ENCODE data around the gene DAO. TPM values are rescaled to one million over a fixed set of nuclear protein-coding genes. Genes with fewer than 3 reads are reported as not detected.

The DAO gene
- total RNA-seq, 1 experiment from 2014 or later: not detected

DNA sequence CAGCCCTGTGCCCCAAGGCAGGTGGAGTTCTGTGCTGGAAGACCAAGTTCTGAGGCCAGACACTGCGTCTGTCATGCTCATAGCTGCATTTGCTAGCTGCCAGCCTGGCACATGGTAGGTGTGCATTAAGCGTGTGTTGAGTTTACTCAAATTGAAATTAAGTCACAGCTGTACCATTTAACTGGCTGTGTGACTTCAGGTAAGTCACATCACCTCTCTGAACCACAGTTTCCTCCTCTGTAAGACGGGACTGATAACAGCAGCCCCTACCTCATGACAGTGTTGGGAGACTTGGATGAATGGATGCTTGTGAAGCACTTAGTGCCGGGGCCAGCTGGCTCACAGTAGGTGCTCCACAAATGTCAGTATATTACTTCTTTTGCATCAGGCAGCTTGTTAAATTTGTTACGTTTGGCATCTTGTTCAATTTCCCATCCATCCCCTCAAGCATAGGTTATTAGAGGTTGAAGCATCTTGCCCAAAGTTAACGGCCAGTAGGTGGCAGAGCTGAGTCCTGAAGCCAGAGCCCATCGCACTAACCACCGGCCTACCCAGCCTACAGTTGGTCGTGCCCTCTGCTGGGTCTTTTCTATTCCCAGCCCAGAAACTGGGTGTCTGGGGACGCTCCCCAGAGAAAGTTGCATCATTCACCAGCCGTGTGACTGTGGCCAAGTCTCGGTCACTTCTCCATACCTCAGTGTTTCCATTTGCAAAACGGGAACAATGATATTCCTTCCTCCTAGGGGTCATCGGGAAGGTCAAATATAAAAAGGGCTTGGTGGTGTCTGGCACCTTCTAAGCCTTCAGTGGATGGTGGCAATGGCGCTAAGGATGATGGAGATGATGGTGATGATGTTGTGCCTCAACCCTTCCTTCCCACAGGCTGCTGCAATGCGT, 4.5 kb downstream of the DAO start:
- no peak overlapping the region for H3K56ac ChIP-seq (ENCODE audit: insufficient read length, low read depth, low read length)
- H3K23ac ChIP-seq (ENCODE audit: insufficient read length, low read depth, low read length): no peak overlapping the region
- H3T11ph ChIP-seq (ENCODE audit: low read length): no peak overlapping the region
- Mint-ChIP-seq H3K4me3 (no peak overlapping the region), H3K27me3 (ENCODE audit: low read depth) (peaks cover 2% of the 10 kb centered on the region; the same call in 1 of the 2 replicates), H3K27ac (no peak overlapping the region; a peak in 1 of 7 replicates), H3K36me3 (ENCODE audit: insufficient read depth in 1 of 3, low read depth in 3 of 3) (no peaks in the 10 kb centered on the region), H3K9me3 (no peaks in the 10 kb centered on the region), H3K4me1 (peaks cover 8 to 10% of the 10 kb centered on the region in 2 experiments)
- H2AFZ ChIP-seq (ENCODE audit: low read length): no peak overlapping the region
- no peak overlapping the region for H3K27ac ChIP-seq (ENCODE audit: insufficient read length, low read depth, low read length)
- H3K4me1 ChIP-seq (ENCODE audit: insufficient read depth, low read length): no peaks in the 10 kb centered on the region
- no peak overlapping the region for H3K9ac ChIP-seq (ENCODE audit: extremely low read depth, insufficient read length, low read length)
- H2AK5ac ChIP-seq (ENCODE audit: insufficient read length, low read length): no peak overlapping the region
- H3K18ac ChIP-seq (ENCODE audit: insufficient read length, low read depth, low read length): no peak overlapping the region
- DNase-seq: peak; percentile 80
- H3K23me2 ChIP-seq (ENCODE audit: insufficient read length, low read depth, low read length, poor library complexity, severe bottlenecking): no peaks in the 10 kb centered on the region
- no CpG with 5 or more reads among the region's 16 CpGs for WGBS (ENCODE audit: extremely low coverage, insufficient read length, low lambda C conversion rate)
- H2BK12ac ChIP-seq (ENCODE audit: insufficient read length, low read depth, low read length): no peak overlapping the region
- no peaks in the 10 kb centered on the region for H3K27me3 ChIP-seq (ENCODE audit: insufficient read depth, low read length)
- no peaks in the 10 kb centered on the region for H3K9me3 ChIP-seq (ENCODE audit: control insufficient read depth, low read depth, low read length)
- no peak overlapping the region; the same call in 1 of the 2 replicates for H3K14ac ChIP-seq (ENCODE audit: insufficient read depth, low read length)
- no peaks in the 10 kb centered on the region for H3K79me2 ChIP-seq (ENCODE audit: insufficient read depth, low read length)
- H4K20me1 ChIP-seq (ENCODE audit: control insufficient read depth, insufficient read depth, insufficient read length): no peaks in the 10 kb centered on the region
- no peak overlapping the region for H3K4ac ChIP-seq (ENCODE audit: low read depth, low read length)
- TF ChIP-seq, protein P1, sequence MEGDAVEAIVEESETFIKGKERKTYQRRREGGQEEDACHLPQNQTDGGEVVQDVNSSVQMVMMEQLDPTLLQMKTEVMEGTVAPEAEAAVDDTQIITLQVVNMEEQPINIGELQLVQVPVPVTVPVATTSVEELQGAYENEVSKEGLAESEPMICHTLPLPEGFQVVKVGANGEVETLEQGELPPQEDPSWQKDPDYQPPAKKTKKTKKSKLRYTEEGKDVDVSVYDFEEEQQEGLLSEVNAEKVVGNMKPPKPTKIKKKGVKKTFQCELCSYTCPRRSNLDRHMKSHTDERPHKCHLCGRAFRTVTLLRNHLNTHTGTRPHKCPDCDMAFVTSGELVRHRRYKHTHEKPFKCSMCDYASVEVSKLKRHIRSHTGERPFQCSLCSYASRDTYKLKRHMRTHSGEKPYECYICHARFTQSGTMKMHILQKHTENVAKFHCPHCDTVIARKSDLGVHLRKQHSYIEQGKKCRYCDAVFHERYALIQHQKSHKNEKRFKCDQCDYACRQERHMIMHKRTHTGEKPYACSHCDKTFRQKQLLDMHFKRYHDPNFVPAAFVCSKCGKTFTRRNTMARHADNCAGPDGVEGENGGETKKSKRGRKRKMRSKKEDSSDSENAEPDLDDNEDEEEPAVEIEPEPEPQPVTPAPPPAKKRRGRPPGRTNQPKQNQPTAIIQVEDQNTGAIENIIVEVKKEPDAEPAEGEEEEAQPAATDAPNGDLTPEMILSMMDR (conservative IDR thresholded peaks at IDR 0.05): peak; percentile 80
- H4K8ac ChIP-seq (replicated peaks; ENCODE audit: insufficient read length, low read depth, low read length): no peak overlapping the region
- H4K91ac ChIP-seq (ENCODE audit: insufficient read length, low read depth, low read length): no peak overlapping the region
- H2BK5ac ChIP-seq (ENCODE audit: insufficient read length, low read length): no peak overlapping the region
- H2BK120ac ChIP-seq (ENCODE audit: low read depth, low read length, poor library complexity, severe bottlenecking): no peak overlapping the region
- H3K4me2 ChIP-seq (ENCODE audit: insufficient read depth, insufficient read length, low read length): no peak overlapping the region
- no peaks in the 10 kb centered on the region for H3K79me1 ChIP-seq (ENCODE audit: insufficient read depth, low read depth, low read length, poor library complexity, severe bottlenecking)
- no peak overlapping the region for H2BK15ac ChIP-seq (ENCODE audit: low read depth, low read length)
- H4K5ac ChIP-seq (ENCODE audit: insufficient read length, low read depth, low read length): no peak overlapping the region
- H2BK20ac ChIP-seq (ENCODE audit: low read depth, low read length, poor library complexity, severe bottlenecking): no peak overlapping the region

Data from H9 (cell line).